NCI-H1417 (cell line): Measurements from ENCODE around the gene NDUFS2.

Source experiments
- DNase-seq, 3 experiments: peaks; one replicate each; lab custom pipeline; 2025; lab: John Stamatoyannopoulos, UW

Gene NDUFS2

GRCh38 chr1:161172776-161173376 lies 29.3 kb upstream of the NDUFS2 start:
- no peak for DNase-seq

GRCh38 chr1:161173711-161174110 lies 28.5 kb upstream of the NDUFS2 start:
- DNase-seq: no peak

GRCh38 chr1:161174911-161175310 lies 27.3 kb upstream of the NDUFS2 start:
- DNase-seq: no peak

GRCh38 chr1:161175771-161176453 lies 26.3 kb upstream of the NDUFS2 start:
- DNase-seq: no peak

- peak in 1 of 3 experiments; percentile 58 for DNase-seq
Measured at GRCh38 chr1:161176468-161177111, 25.6 kb upstream of the NDUFS2 start.

- peak; percentile 97 to 98 (median 98) for DNase-seq
Measured at GRCh38 chr1:161177112-161177935, 24.8 kb upstream of the NDUFS2 start, which contains the start of gene B4GALT3. Gene B4GALT3 (minus strand): TSS chr1:161177507. CDS start chr1:161176060, 1,447 bp downstream.

GRCh38 chr1:161177936-161178244 lies 24.3 kb upstream of the NDUFS2 start:
- peak in 2 of 3 experiments; percentile 71 to 80 for DNase-seq

- no peak for DNase-seq
Measured at GRCh38 chr1:161179698-161180097, 22.5 kb upstream of the NDUFS2 start.

- DNase-seq: peak in 1 of 3 experiments; percentile 4
Measured at GRCh38 chr1:161180639-161181038, 21.5 kb upstream of the NDUFS2 start.

GRCh38 chr1:161182214-161182613 lies 20.0 kb upstream of the NDUFS2 start:
- DNase-seq: no peak

GRCh38 chr1:161185282-161185682 lies 16.9 kb upstream of the NDUFS2 start:
- no peak for DNase-seq

- no peak for DNase-seq
Measured at GRCh38 chr1:161185732-161186311, 16.3 kb upstream of the NDUFS2 start.

GRCh38 chr1:161187311-161187710 lies 14.9 kb upstream of the NDUFS2 start:
- no peak for DNase-seq

- no peak for DNase-seq
Measured at GRCh38 chr1:161188381-161188780, 13.8 kb upstream of the NDUFS2 start.

- no peak for DNase-seq
Measured at GRCh38 chr1:161189036-161189435, 13.1 kb upstream of the NDUFS2 start.

GRCh38 chr1:161190962-161191521 lies 11.1 kb upstream of the NDUFS2 start:
- DNase-seq: peak in 2 of 3 experiments; percentile 7 to 10

- no peak for DNase-seq
Measured at GRCh38 chr1:161191971-161192370, 10.2 kb upstream of the NDUFS2 start.

- DNase-seq: peak; percentile 50 to 88 (median 86)
Measured at GRCh38 chr1:161192476-161193465, 9.4 kb upstream of the NDUFS2 start.

- no peak for DNase-seq
Measured at GRCh38 chr1:161193561-161194235, 8.5 kb upstream of the NDUFS2 start.

- no peak for DNase-seq
Measured at GRCh38 chr1:161195171-161195570, 7.0 kb upstream of the NDUFS2 start.
